ENCODE results near the gene VASH1.
"Not testable (repeated sequence)": the region's sequence is repeated elsewhere in the genome, so short reads cannot be mapped to it uniquely, and the experiment has no call there.

Gene VASH1

DNA sequence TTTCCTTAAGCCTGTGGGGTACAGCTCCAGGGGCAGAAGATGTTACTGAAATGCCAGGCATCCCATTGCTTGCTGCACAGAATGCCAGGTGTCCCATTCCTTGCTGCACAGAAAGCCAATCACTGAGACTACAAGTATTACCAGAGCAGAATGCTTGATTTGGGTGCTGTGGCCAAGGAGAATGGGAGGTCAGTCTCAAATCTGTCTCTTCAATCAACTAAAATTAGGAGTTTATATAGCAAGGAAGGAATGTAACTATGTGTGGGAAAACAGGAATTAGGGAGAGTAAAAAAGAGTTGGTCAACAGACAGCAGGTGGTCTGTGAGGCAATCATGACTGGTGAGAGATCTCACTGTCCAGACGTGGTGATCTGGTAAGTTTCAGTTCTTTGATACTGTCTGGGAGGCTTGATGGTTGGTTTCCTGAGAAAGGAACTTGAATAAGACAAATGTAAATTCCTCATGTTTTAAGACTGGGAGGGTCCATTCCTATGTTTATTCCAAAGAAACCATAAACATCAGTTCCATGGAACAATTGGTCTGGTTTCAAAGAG lies 31.2 kb upstream of the VASH1 start:
- Histone ChIP-seq H2AFZ (ENCODE audit: low read length) (no peak overlapping the region), H3K18ac (ENCODE audit: low read length) (no peak overlapping the region), H2BK5ac (ENCODE audit: low read length) (no peak overlapping the region), H3K9ac (ENCODE audit: low read depth, low read length, poor library complexity) (no peak overlapping the region), H3K14ac (ENCODE audit: low read length) (no peak overlapping the region), H2AK5ac (ENCODE audit: low read depth, low read length) (no peak overlapping the region), H2BK120ac (ENCODE audit: low read depth, low read length) (no peak overlapping the region), H4K8ac (ENCODE audit: low read depth, low read length) (no peak overlapping the region), H3K9me3 (replicated peaks in 1 of 2; ENCODE audit: control insufficient read depth in 2 of 2, insufficient read depth in 1 of 2, low read depth in 1 of 2, low read length in 2 of 2) (no peaks in the 10 kb centered on the region), H3K4me3 (ENCODE audit: low read length in 2 of 2) (no peak overlapping the region), H3K79me1 (ENCODE audit: low read depth, low read length) (no peaks in the 10 kb centered on the region), H2BK12ac (ENCODE audit: low read length) (no peak overlapping the region), H3K23ac (ENCODE audit: low read depth, low read length, poor library complexity) (no peak overlapping the region), H3K4me2 (ENCODE audit: insufficient read depth, low read length, poor library complexity, severe bottlenecking) (no peak overlapping the region), H3K27ac (replicated peaks; ENCODE audit: low read length) (no peak overlapping the region), H2BK15ac (ENCODE audit: low read length) (no peak overlapping the region), H3K4ac (ENCODE audit: low read length) (no peak overlapping the region), H3K4me1 (ENCODE audit: control insufficient read depth in 2 of 2, insufficient read depth in 1 of 2, low read depth in 1 of 2, low read length in 2 of 2) (no peaks in the 10 kb centered on the region), H3K27me3 (ENCODE audit: control insufficient read depth in 3 of 3, insufficient read depth in 3 of 3, low read depth in 1 of 3, low read length in 3 of 3) (no peaks in the 10 kb centered on the region), H4K91ac (ENCODE audit: low read depth, low read length, poor library complexity) (no peak overlapping the region), H3K36me3 (replicated peaks in 1 of 2; ENCODE audit: control insufficient read depth in 2 of 2, insufficient read depth in 2 of 2, low read length in 2 of 2) (no peaks in the 10 kb centered on the region)
- DNase-seq (ENCODE audit: low spot score): no peak
- WGBS, 2 donors (ENCODE audit: extremely low coverage in 2 of 2, insufficient read length in 2 of 2, insufficient replicate concordance in 1 of 2): no CpG with 5 or more reads among the region's 1 CpG

DNA sequence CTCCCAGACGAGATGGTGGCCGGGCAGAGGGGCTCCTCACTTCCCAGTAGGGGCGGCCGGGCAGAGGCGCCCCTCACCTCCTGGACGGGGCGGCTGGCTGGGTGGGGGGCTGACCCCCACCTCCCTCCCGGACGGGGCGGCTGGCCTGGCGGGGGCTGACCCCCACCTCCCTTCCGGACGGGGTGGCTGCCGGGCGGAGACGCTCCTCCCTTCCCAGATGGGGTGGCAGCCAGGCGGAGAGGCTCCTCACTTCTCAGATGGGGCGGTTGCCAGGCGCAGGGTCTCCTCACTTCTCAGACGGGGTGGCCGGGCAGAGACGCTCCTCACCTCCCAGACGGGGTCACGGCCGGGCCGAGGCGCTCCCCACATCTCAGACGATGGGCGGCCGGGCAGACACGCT lies 26.8 kb upstream of the VASH1 start:
- H4K91ac ChIP-seq (ENCODE audit: low read depth, low read length, poor library complexity): not testable (repeated sequence)

GRCh38 chr14:76736514-76736913 lies 24.8 kb upstream of the VASH1 start:
- Histone ChIP-seq H3K9ac (ENCODE audit: low read depth, low read length, poor library complexity) (no peak overlapping the region), H4K91ac (ENCODE audit: low read depth, low read length, poor library complexity) (no peak overlapping the region), H3K4ac (ENCODE audit: low read length) (no peak overlapping the region), H4K8ac (ENCODE audit: low read depth, low read length) (no peak overlapping the region), H3K4me3 (ENCODE audit: low read length in 2 of 2) (no peak overlapping the region), H3K79me1 (ENCODE audit: low read depth, low read length) (no peaks in the 10 kb centered on the region), H2AK5ac (ENCODE audit: low read depth, low read length) (no peak overlapping the region), H2AFZ (ENCODE audit: low read length) (no peak overlapping the region), H3K4me2 (ENCODE audit: insufficient read depth, low read length, poor library complexity, severe bottlenecking) (no peak overlapping the region), H3K23ac (ENCODE audit: low read depth, low read length, poor library complexity) (no peak overlapping the region), H2BK5ac (ENCODE audit: low read length) (no peak overlapping the region), H3K4me1 (ENCODE audit: control insufficient read depth in 2 of 2, insufficient read depth in 1 of 2, low read depth in 1 of 2, low read length in 2 of 2) (no peaks in the 10 kb centered on the region), H3K27me3 (ENCODE audit: control insufficient read depth in 3 of 3, insufficient read depth in 3 of 3, low read depth in 1 of 3, low read length in 3 of 3) (no peaks in the 10 kb centered on the region), H2BK15ac (ENCODE audit: low read length) (no peak overlapping the region), H3K9me3 (replicated peaks in 1 of 2; ENCODE audit: control insufficient read depth in 2 of 2, insufficient read depth in 1 of 2, low read depth in 1 of 2, low read length in 2 of 2) (peaks cover 2 to 3% of the 10 kb centered on the region in 2 donors), H3K36me3 (replicated peaks in 1 of 2; ENCODE audit: control insufficient read depth in 2 of 2, insufficient read depth in 2 of 2, low read length in 2 of 2) (no peaks in the 10 kb centered on the region), H2BK120ac (ENCODE audit: low read depth, low read length) (no peak overlapping the region), H3K27ac (replicated peaks; ENCODE audit: low read length) (no peak overlapping the region), H3K14ac (ENCODE audit: low read length) (no peak overlapping the region), H2BK12ac (ENCODE audit: low read length) (no peak overlapping the region), H3K18ac (ENCODE audit: low read length) (no peak overlapping the region)
- DNase-seq (ENCODE audit: low spot score): no peak

More for the DNA sequence above, 26.8 kb upstream of the VASH1 start:
- not testable (repeated sequence) for H3K9ac ChIP-seq (ENCODE audit: low read depth, low read length, poor library complexity); H3K79me1 ChIP-seq (ENCODE audit: low read depth, low read length); H3K23ac ChIP-seq (ENCODE audit: low read depth, low read length, poor library complexity); H3K27me3 ChIP-seq (ENCODE audit: control insufficient read depth in 3 of 3, insufficient read depth in 3 of 3, low read depth in 1 of 3, low read length in 3 of 3); DNase-seq (ENCODE audit: low spot score); H3K9me3 ChIP-seq (replicated peaks in 1 of 2; ENCODE audit: control insufficient read depth in 2 of 2, insufficient read depth in 1 of 2, low read depth in 1 of 2, low read length in 2 of 2); H4K8ac ChIP-seq (ENCODE audit: low read depth, low read length); H3K18ac ChIP-seq (ENCODE audit: low read length); H2AFZ ChIP-seq (ENCODE audit: low read length); H2BK120ac ChIP-seq (ENCODE audit: low read depth, low read length); H3K4me3 ChIP-seq (ENCODE audit: low read length in 2 of 2); H2BK5ac ChIP-seq (ENCODE audit: low read length); H3K4me1 ChIP-seq (ENCODE audit: control insufficient read depth in 2 of 2, insufficient read depth in 1 of 2, low read depth in 1 of 2, low read length in 2 of 2); H2AK5ac ChIP-seq (ENCODE audit: low read depth, low read length); H2BK15ac ChIP-seq (ENCODE audit: low read length); H2BK12ac ChIP-seq (ENCODE audit: low read length); H3K14ac ChIP-seq (ENCODE audit: low read length); H3K36me3 ChIP-seq (replicated peaks in 1 of 2; ENCODE audit: control insufficient read depth in 2 of 2, insufficient read depth in 2 of 2, low read length in 2 of 2); H3K4me2 ChIP-seq (ENCODE audit: insufficient read depth, low read length, poor library complexity, severe bottlenecking); H3K27ac ChIP-seq (replicated peaks; ENCODE audit: low read length); H3K4ac ChIP-seq (ENCODE audit: low read length)
- WGBS, 2 donors (ENCODE audit: extremely low coverage in 2 of 2, insufficient read length in 2 of 2, insufficient replicate concordance in 1 of 2): no CpG with 5 or more reads among the region's 31 CpGs

DNA sequence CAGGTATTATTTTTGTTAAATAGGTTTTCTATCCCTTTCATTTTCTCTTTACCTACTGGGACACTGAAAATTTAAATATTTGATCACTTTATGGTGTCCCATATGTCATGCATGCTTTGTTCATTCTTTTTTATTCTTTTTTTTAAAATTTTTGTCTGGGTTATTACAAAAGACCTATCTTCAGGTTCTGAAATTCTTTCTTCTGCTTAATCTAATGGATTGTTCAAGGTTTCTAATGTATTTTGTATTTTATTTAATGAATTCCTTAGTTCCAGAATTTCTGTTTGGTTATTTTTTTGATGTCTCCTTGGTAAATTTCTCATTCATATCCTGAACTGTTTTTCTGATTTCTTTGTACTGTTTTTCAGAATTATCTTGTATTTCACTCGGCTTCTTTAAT lies 20.2 kb upstream of the VASH1 start:
- Histone ChIP-seq H4K8ac (ENCODE audit: low read depth, low read length) (no peak overlapping the region), H3K4ac (ENCODE audit: low read length) (no peak overlapping the region), H2AK5ac (ENCODE audit: low read depth, low read length) (no peak overlapping the region), H2BK12ac (ENCODE audit: low read length) (no peak overlapping the region), H2BK5ac (ENCODE audit: low read length) (no peak overlapping the region), H3K79me1 (ENCODE audit: low read depth, low read length) (no peaks in the 10 kb centered on the region), H2BK15ac (ENCODE audit: low read length) (no peak overlapping the region), H2AFZ (ENCODE audit: low read length) (no peak overlapping the region), H3K4me3 (ENCODE audit: low read length in 2 of 2) (no peak overlapping the region), H3K27ac (replicated peaks; ENCODE audit: low read length) (no peak overlapping the region), H3K23ac (ENCODE audit: low read depth, low read length, poor library complexity) (no peak overlapping the region), H3K9ac (ENCODE audit: low read depth, low read length, poor library complexity) (no peak overlapping the region), H3K4me2 (ENCODE audit: insufficient read depth, low read length, poor library complexity, severe bottlenecking) (no peak overlapping the region), H3K4me1 (ENCODE audit: control insufficient read depth in 2 of 2, insufficient read depth in 1 of 2, low read depth in 1 of 2, low read length in 2 of 2) (no peaks in the 10 kb centered on the region), H3K36me3 (replicated peaks in 1 of 2; ENCODE audit: control insufficient read depth in 2 of 2, insufficient read depth in 2 of 2, low read length in 2 of 2) (no peaks in the 10 kb centered on the region), H3K14ac (ENCODE audit: low read length) (no peak overlapping the region), H3K27me3 (ENCODE audit: control insufficient read depth in 3 of 3, insufficient read depth in 3 of 3, low read depth in 1 of 3, low read length in 3 of 3) (no peaks in the 10 kb centered on the region), H3K9me3 (replicated peaks in 1 of 2; ENCODE audit: control insufficient read depth in 2 of 2, insufficient read depth in 1 of 2, low read depth in 1 of 2, low read length in 2 of 2) (peaks cover 5 to 8% of the 10 kb centered on the region in 2 donors), H3K18ac (ENCODE audit: low read length) (no peak overlapping the region), H2BK120ac (ENCODE audit: low read depth, low read length) (no peak overlapping the region), H4K91ac (ENCODE audit: low read depth, low read length, poor library complexity) (no peak overlapping the region)
- no CpG with 5 or more reads among the region's 1 CpG for WGBS, 2 donors (ENCODE audit: extremely low coverage in 2 of 2, insufficient read length in 2 of 2, insufficient replicate concordance in 1 of 2)
- DNase-seq (ENCODE audit: low spot score): no peak
